Loucy (cell line): ENCODE measurements around the gene SH2D5.

ENCODE experiments used
- EZH2phosphoT487 ChIP-seq: fragments of 200-600 bp; IDR thresholded peaks from 2 replicates; pipeline ENCODE4 v1.6.1; 2018; ENCODE audit warnings: antibody characterized with exemption, mild to moderate bottlenecking, moderate library complexity, borderline replicate concordance
- TF ChIP-seq, protein P1 (sequence below): fragments of 200-600 bp; sonication (generic); conservative IDR thresholded peaks from 2 replicates; pipeline ENCODE4 v1.5.1; 2014; ENCODE audit warnings: mild to moderate bottlenecking, antibody characterized with exemption, low read length

DNA sequence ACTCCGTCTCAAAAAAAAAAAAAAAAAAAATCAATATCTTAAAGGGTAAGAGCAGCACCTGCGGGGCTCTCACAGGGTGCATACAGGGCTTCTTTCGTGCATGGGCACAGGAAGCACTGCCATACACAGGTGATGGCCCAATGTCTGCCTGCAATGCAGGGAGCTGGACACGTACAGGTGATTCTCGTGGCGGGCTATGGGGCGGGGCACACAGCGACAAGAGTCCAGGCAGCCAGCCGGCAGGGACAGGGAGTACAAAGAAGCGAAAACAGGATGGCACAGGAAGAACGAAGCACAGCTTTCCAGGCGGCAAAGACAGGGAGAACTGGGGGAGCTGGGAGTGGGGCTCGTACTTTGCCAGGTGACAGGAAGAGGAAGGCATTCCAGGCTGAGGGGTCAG is 16.3 kb downstream of the SH2D5 start:
- TF ChIP-seq, protein P1, sequence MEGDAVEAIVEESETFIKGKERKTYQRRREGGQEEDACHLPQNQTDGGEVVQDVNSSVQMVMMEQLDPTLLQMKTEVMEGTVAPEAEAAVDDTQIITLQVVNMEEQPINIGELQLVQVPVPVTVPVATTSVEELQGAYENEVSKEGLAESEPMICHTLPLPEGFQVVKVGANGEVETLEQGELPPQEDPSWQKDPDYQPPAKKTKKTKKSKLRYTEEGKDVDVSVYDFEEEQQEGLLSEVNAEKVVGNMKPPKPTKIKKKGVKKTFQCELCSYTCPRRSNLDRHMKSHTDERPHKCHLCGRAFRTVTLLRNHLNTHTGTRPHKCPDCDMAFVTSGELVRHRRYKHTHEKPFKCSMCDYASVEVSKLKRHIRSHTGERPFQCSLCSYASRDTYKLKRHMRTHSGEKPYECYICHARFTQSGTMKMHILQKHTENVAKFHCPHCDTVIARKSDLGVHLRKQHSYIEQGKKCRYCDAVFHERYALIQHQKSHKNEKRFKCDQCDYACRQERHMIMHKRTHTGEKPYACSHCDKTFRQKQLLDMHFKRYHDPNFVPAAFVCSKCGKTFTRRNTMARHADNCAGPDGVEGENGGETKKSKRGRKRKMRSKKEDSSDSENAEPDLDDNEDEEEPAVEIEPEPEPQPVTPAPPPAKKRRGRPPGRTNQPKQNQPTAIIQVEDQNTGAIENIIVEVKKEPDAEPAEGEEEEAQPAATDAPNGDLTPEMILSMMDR = no peak
- TF ChIP-seq EZH2phosphoT487 = no peak
